Measurements from ENCODE around the gene HPS3. TPM values are rescaled to one million over a fixed set of nuclear protein-coding genes. Genes with fewer than 3 reads are reported as not detected.

Gene HPS3
- total and polyA plus RNA-seq, 2 of the 4 experiments (the other 2 are of a cell fraction), result 15.2 to 24.2 TPM

DNA sequence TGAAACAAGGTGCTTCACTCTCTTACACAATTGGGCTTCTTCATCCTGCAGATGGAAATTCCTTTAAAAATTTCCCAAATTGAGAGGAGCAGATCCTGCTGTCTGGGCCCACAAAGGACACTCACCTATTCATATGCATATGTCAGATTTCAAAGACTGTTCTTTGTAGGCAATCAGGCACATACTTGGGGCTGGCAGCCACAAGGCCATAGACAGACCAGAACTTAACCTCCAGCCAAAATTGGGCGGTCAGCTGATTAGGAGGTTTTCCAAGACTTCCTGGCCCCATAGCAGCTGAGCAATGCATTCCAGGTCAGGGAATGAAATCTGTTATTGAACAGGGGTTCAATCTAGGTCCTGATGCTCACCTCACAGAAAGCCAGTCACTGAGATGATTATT lies 15.0 kb upstream of the HPS3 start:
- DNase-seq (no peak), ATAC-seq (ENCODE audit: low read depth) (no peak)
- Histone ChIP-seq H2AK9ac (replicated peaks; ENCODE audit: low read depth, low read length, poor library complexity) (no peak overlapping the region), H2AK5ac (ENCODE audit: low read depth, low read length) (no peak overlapping the region), H3K27ac (ENCODE audit: insufficient read depth, low read length) (no peak overlapping the region), H3K14ac (replicated peaks; ENCODE audit: low read depth, low read length) (no peak overlapping the region), H3K79me1 (ENCODE audit: low read depth in 1 of 2, low read length in 2 of 2) (no peaks in the 10 kb centered on the region), H3K27me3 (ENCODE audit: control insufficient read depth, insufficient read depth, low read length) (no peaks in the 10 kb centered on the region), H3K18ac (ENCODE audit: low read depth, low read length) (no peak overlapping the region), H2BK20ac (ENCODE audit: low read depth, low read length) (no peak overlapping the region), H4K20me1 (ENCODE audit: insufficient read depth, low read length) (no peaks in the 10 kb centered on the region), H2BK5ac (ENCODE audit: low read depth, low read length, poor library complexity, severe bottlenecking) (no peak overlapping the region), H3K9ac (ENCODE audit: low read depth, low read length) (no peak overlapping the region), H4K5ac (ENCODE audit: low read depth, low read length) (no peak overlapping the region), H3K4ac (ENCODE audit: low read depth, low read length) (no peak overlapping the region), H3K9me1 (ENCODE audit: insufficient read depth, low read length) (no peaks in the 10 kb centered on the region), H3K9me3 (ENCODE audit: control insufficient read depth, insufficient read depth, low read length) (no peaks in the 10 kb centered on the region), H2AFZ (replicated peaks; ENCODE audit: low read length, poor library complexity) (no peak overlapping the region), H2BK15ac (ENCODE audit: low read depth, low read length) (no peak overlapping the region), H3K4me2 (ENCODE audit: low read depth, low read length) (no peak overlapping the region), H3K4me1 (ENCODE audit: control insufficient read depth, insufficient read depth, low read length) (no peaks in the 10 kb centered on the region), H3K23ac (ENCODE audit: low read depth, low read length) (no peak overlapping the region), H3K56ac (ENCODE audit: extremely low read depth, insufficient read depth, low read length) (no peak overlapping the region), H3K36me3 (ENCODE audit: control insufficient read depth, insufficient read depth, low read length) (no peaks in the 10 kb centered on the region), H4K8ac (ENCODE audit: low read depth in 2 of 2, low read length in 2 of 2) (no peak overlapping the region), H2BK120ac (ENCODE audit: low read depth, low read length) (no peak overlapping the region), H4K91ac (ENCODE audit: insufficient read depth, low read depth, low read length) (no peak overlapping the region), H3K4me3 (ENCODE audit: insufficient read depth, low read depth, low read length) (no peak overlapping the region)
- dilution Hi-C loops (cut with HindIII; ENCODE audit: low sequenced_read_pairs, unreplicated experiment) (no loop called here), in situ Hi-C loops (cut with MboI; ENCODE audit: low sequenced_read_pairs) (loop anchor here (25.0 kb wide), 1 partner anchor 598 kb away; no protein-coding TSS in a partner anchor), intact Hi-C loops (cut with micrococcal nuclease) (no loop called here)
- WGBS, 2 experiments (ENCODE audit: extremely low coverage in 2 of 2, insufficient read length in 1 of 2), result no CpG with 5 or more reads among the region's 1 CpG
- ChIA-PET CTCF (no interaction called here), POLR2A (ENCODE audit: unreplicated experiment) (no interaction called here)
- no TSS peak for BruUV-seq (replicated peaks)
- TF ChIP-seq, protein P1, sequence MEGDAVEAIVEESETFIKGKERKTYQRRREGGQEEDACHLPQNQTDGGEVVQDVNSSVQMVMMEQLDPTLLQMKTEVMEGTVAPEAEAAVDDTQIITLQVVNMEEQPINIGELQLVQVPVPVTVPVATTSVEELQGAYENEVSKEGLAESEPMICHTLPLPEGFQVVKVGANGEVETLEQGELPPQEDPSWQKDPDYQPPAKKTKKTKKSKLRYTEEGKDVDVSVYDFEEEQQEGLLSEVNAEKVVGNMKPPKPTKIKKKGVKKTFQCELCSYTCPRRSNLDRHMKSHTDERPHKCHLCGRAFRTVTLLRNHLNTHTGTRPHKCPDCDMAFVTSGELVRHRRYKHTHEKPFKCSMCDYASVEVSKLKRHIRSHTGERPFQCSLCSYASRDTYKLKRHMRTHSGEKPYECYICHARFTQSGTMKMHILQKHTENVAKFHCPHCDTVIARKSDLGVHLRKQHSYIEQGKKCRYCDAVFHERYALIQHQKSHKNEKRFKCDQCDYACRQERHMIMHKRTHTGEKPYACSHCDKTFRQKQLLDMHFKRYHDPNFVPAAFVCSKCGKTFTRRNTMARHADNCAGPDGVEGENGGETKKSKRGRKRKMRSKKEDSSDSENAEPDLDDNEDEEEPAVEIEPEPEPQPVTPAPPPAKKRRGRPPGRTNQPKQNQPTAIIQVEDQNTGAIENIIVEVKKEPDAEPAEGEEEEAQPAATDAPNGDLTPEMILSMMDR (conservative IDR thresholded peaks at IDR 0.05; ENCODE audit: low read depth, low read length), result no peak
- TF ChIP-seq CHD1 (IDR thresholded peaks at IDR 0.05; ENCODE audit: low read depth, low read length) (no peak), MAZ (IDR thresholded peaks at IDR 0.05; ENCODE audit: borderline replicate concordance, low read depth, low read length) (no peak), MXI1 (IDR thresholded peaks at IDR 0.05; ENCODE audit: borderline replicate concordance, low read depth, low read length) (no peak)
- TF ChIP-seq, protein P2, sequence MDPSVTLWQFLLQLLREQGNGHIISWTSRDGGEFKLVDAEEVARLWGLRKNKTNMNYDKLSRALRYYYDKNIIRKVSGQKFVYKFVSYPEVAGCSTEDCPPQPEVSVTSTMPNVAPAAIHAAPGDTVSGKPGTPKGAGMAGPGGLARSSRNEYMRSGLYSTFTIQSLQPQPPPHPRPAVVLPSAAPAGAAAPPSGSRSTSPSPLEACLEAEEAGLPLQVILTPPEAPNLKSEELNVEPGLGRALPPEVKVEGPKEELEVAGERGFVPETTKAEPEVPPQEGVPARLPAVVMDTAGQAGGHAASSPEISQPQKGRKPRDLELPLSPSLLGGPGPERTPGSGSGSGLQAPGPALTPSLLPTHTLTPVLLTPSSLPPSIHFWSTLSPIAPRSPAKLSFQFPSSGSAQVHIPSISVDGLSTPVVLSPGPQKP (IDR thresholded peaks at IDR 0.05; ENCODE audit: borderline replicate concordance, low read depth, low read length), result no peak

All from IMR-90 (cell line).